Bronchial epithelial cell (primary cell): ENCODE measurements around the gene EIPR1. TPM values are rescaled to one million over a fixed set of nuclear protein-coding genes. Genes with fewer than 3 reads are reported as not detected.
"Not testable (repeated sequence)": the region's sequence is repeated elsewhere in the genome, so short reads cannot be mapped to it uniquely, and the experiment has no call there.

ENCODE experiments used
- DNase-seq: peaks from one replicate; pipeline ENCODE4 v3.0.0-alpha.2; 2010; ENCODE audit warnings: low read depth
- FAIRE-seq: peaks from 2 replicates; lab custom pipeline; 2011; peaks lifted over from hg19 to GRCh38; lab: Jason Lieb, UNC
- H3K27me3 ChIP-seq: 2 replicates; pipeline ENCODE4 v1.5.1; 2011; ENCODE audit warnings: low read length; ENCODE audit not compliant: control insufficient read depth, insufficient read depth
- H3K36me3 ChIP-seq: 2 replicates; pipeline ENCODE4 v1.5.1; 2011; ENCODE audit warnings: low read length; ENCODE audit not compliant: control insufficient read depth, insufficient read depth
- H3K4me3 ChIP-seq: 2 replicates; pipeline ENCODE4 v1.5.1; 2011; ENCODE audit warnings: mild to moderate bottlenecking, low read depth, low read length, control low read depth
- CTCF ChIP-seq: IDR thresholded peaks from 2 replicates; pipeline ENCODE4 v1.5.1; 2011; ENCODE audit warnings: mild to moderate bottlenecking, moderate library complexity, low read length, control low read depth, inconsistent platforms; ENCODE audit not compliant: insufficient read depth, severe bottlenecking
- total RNA-seq: library from RNA; depleted of rRNA; stranded (reverse); fragments of >200 nt; gene quantifications from 2 replicates; pipeline ENCODE4 v1.2.1, GENCODE V29; 2014

Gene EIPR1
- total RNA-seq, 1 donor from 2014 or later, result 44.5 TPM

DNA sequence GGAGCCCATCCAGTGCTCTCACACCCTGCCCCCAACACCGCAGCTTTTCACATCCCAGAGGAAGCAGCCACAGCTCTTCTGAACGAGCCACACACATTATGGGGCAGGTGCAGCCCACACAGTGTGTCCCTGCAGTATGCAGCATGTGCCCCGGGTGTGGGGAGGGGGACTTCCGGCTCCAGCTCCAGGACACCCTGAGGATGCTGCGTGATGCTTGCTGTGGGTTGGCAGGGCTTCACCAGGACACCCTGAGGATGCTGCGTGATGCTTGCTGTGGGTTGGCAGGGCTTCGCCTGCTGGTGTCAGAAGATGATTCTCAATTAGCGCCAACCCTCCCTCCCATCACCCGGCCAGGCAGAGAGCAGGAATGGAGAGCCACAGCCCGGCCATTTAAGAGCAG, 193.9 kb downstream of the EIPR1 start:
- Histone ChIP-seq H3K4me3 (no peak overlapping the region), H3K27me3 (no peaks in the 10 kb centered on the region), H3K36me3 (no peaks in the 10 kb centered on the region)
- no peak for TF ChIP-seq CTCF
- DNase-seq, result no peak
- FAIRE-seq, result no peak

DNA sequence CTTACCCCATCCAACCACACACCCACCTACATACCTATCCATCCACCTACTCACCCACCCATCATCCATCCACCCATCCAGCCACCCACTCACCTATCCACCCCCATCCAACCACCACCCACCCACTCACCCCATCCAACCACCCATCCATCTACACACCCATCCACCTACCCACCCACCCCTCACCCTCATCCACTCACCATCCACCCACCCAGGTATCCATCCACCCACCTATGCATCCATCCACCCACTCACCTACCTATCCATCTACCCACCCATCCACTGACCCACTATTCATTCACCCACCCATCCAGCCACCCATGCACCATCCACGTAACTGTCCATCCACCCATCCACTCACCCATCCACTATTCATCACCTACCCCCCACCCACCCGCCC, 194.8 kb downstream of the EIPR1 start:
- no peak overlapping the region for H3K4me3 ChIP-seq
- no peak for DNase-seq
- FAIRE-seq, result no peak
- H3K27me3 ChIP-seq, result no peaks in the 10 kb centered on the region
- no peak for TF ChIP-seq CTCF
- H3K36me3 ChIP-seq, result no peaks in the 10 kb centered on the region

DNA sequence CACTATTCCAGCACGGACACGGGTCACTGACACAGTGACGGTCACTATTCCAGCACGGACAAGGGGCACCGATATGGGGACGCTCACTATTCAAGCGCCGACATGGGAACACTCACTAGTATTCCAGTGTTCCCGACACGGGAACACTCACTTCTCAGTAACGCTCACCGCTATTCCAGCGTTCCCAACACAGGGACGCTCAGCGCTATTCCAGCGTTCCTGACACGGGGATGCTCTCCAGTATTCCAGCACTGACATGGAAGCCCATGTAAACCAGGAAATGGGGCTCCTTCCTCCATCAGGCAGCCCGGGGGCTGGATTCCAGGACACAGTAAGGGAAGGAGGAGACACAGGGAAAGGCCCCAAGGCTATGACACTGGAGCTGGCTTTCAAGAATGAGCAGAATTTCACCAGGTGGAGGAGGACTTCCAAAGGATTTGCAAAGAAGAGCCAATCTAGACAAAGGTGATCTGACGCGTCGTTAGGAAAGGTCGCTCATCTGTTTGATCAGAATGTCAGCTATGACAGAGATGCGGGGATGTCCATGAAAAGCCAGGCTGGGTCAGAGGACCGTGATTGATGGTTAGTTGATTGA, 196.1 kb downstream of the EIPR1 start:
- Histone ChIP-seq H3K4me3 (no peak overlapping the region), H3K36me3 (no peaks in the 10 kb centered on the region), H3K27me3 (no peaks in the 10 kb centered on the region)
- FAIRE-seq (no peak), DNase-seq (no peak)
- no peak for TF ChIP-seq CTCF

DNA sequence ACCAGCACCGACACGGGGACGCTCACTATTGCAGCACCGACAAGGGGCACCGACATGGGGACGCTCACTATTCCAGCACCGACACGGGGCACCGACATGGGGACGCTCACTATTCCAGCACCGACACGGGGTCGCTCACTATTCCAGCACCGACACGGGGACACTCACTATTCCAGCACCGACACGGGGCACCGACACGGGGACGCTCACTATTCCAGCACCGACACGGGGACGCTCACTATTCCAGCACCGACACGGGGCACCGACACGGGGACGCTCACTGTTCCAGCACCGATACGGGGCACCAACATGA, 196.8 kb downstream of the EIPR1 start:
- H3K36me3 ChIP-seq, H3K4me3 ChIP-seq, H3K27me3 ChIP-seq: not testable (repeated sequence)
- FAIRE-seq, result peak; percentile 100
- DNase-seq, result peak; percentile 7

GRCh38 chr2:3180082-3180908, 197.3 kb downstream of the EIPR1 start:
- Histone ChIP-seq H3K36me3 (no peaks in the 10 kb centered on the region), H3K27me3 (no peaks in the 10 kb centered on the region), H3K4me3 (no peak overlapping the region)
- DNase-seq, result peak; percentile 3
- no peak for TF ChIP-seq CTCF
- FAIRE-seq, result no peak

DNA sequence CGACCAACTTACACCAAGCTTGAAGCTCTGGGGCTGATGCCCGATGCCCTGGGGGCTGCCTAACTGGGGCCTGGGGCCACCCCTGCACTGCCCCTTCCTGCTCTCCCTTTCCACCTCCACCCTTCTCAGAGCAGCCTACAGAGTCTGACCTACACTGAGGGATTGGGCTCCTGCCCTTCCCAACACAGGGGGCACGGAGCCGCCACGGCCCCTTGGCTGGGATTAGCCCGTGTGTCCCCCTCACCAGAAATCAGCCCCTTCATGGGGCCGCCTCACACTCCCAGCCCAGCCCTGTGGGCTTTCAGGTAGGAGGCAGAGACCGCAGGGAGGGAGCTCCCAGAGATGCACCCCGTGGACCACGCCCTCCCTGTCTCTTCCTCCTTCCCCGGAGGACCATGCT, 198.0 kb downstream of the EIPR1 start:
- no peak for TF ChIP-seq CTCF
- Histone ChIP-seq H3K36me3 (no peaks in the 10 kb centered on the region), H3K27me3 (no peaks in the 10 kb centered on the region), H3K4me3 (no peak overlapping the region)
- DNase-seq (no peak), FAIRE-seq (no peak)
